Body of pancreas (tissue), 4 donors: Measurements from ENCODE around the gene HYI.

Experiments used
- CTCF ChIP-seq, 7 experiments: fragments of 450-650 bp in 4 of 7; fragments of 200-600 bp in 3 of 7; sonication (generic) in 3 of 7; IDR thresholded peaks; one replicate each; pipeline ENCODE4 v1.5.1; 2016 to 2019; ENCODE audit warnings: antibody characterized with exemption in 7 of 7
- POLR2A ChIP-seq, 3 donors: fragments of 450-650 bp; IDR thresholded peaks; one replicate each; pipeline ENCODE4 v1.6.1; 2016; ENCODE audit warnings: antibody characterized with exemption in 3 of 3, mild to moderate bottlenecking in 2 of 3

- TF ChIP-seq CTCF (IDR thresholded peaks at IDR 0.05) (no peak), POLR2A (IDR thresholded peaks at IDR 0.05) (no peak)
These were observed 7.4 kb upstream of the HYI start for GRCh38 chr1:43460988-43461693.
